SK-N-MC (cell line): ENCODE data around the gene ADCY2.

Source experiments
- EZH2 ChIP-seq: fragments of 200-600 bp; sonication (generic); IDR thresholded peaks from one replicate; pipeline ENCODE4 v1.6.1; 2017; ENCODE audit warnings: antibody characterized with exemption
- FOXP2 ChIP-seq: optimal IDR thresholded peaks from 2 replicates; pipeline ENCODE3; 2011; ENCODE audit warnings: mild to moderate bottlenecking, moderate library complexity; ENCODE audit not compliant: insufficient read depth; ENCODE audit errors: extremely low read length, control extremely low read depth
- POLR2AphosphoS5 ChIP-seq: IDR thresholded peaks from 2 replicates; pipeline ENCODE4 v1.6.1; 2012; ENCODE audit warnings: mild to moderate bottlenecking, low read depth, low read length, borderline replicate concordance

DNA sequence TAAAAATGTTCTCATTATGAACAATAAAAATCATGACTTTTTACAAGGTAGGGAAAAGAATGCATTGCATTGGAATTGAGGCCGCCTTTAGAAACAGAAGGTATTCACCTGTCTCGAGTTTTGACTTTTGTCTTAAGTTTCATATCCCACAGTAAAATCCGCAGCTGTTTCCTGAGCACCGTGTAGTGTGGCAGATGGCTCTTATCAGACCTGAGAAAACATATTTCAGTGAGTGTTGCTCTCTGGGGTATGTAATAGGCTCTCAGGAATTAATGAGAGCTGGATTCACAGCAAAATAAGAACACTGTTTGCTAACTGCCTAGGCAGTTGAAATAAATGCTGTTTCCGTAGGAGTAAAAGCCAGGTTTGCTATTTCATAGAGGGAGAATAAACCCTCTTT, 233.6 kb downstream of the ADCY2 start:
- TF ChIP-seq POLR2AphosphoS5, result no peak
- no peak for TF ChIP-seq EZH2
- TF ChIP-seq FOXP2, result no peak
